GM21515 (cell line): ENCODE results near the gene CTNNA1.
"Not testable (repeated sequence)": the region's sequence is repeated elsewhere in the genome, so short reads cannot be mapped to it uniquely, and the experiment has no call there.

Experiments
- ATAC-seq: cut with Tn5 transposase; IDR thresholded peaks from one replicate; pipeline ENCODE4 v1.9.1; 2021; ENCODE audit not compliant: unreplicated experiment

CTNNA1 gene

DNA sequence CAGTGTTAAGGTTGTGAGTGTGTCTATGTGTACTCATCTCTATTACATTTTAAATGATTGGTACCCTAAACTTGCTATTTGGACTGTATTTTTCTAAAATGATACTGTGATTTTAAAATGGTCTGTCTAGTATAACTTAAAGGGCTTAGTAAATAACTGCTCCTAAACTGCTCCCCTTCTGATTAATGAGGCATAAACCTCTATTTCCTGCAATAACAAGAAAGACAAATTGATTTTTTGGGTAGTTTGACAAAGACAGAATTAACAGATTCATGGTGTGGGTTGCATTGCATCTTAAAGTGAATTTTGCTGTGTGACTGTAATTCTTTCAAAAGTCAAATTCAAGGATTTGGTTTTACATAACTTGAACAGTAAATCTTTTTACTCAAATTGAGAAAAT is 130.0 kb downstream of the CTNNA1 start:
- no peak for ATAC-seq

DNA sequence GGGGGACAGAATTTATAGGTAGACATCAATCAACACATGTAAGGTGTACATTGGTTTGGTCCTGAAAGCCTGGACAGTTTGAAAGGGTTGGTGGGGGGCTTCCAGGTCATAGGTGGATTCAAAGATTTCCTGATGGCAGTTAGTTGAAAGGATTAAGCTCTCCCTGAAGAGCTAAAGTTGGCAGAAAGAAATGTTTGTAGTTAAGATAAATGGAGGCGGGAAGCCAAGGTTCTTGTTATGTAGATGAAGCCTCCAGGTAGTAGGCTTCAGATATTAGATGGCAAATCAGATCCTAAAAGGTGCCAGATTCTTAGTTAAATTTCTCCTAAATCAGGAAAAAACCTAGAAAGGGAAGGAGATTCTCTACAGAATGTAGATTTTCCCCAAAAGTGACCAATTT is 130.9 kb downstream of the CTNNA1 start:
- no peak for ATAC-seq

DNA sequence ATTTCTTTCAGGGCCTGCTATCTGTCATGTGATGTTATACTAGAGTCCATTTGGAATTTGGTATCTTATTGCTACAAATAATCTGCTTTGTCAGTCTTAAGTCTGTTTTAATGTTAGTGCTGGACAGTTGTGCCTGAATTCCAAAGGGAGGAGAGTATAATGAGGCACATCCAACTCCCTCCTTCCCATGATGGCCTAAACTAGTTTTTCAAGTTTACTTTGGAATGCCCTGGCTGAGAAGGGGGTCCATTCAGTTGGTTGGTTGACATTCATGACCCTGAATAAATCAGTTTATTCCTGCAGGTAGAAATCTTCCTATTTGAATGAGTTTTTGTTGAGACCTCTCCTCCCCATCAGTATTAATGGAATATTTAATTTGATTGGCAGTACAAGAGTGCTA is 131.3 kb downstream of the CTNNA1 start:
- ATAC-seq: no peak

DNA sequence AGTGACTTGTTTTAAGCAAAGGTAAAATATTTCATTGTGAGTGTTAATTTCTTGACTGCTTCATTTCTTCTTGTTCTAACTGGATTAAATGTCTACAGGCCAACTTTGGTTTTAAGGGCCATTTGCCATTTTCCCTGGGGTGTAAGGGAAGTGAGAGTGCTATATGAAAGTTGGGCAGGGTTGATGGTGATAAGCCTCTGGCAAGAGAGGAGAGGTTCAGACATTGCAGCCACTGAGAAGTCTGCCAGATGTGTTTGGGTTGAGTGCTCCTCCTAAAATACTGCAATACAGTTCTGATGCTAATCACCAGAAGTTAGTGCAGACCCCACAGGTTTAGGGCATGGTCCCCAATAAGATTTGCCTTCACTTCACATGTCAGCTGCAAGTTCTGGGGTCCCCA is 136.8 kb downstream of the CTNNA1 start:
- no peak for ATAC-seq

DNA sequence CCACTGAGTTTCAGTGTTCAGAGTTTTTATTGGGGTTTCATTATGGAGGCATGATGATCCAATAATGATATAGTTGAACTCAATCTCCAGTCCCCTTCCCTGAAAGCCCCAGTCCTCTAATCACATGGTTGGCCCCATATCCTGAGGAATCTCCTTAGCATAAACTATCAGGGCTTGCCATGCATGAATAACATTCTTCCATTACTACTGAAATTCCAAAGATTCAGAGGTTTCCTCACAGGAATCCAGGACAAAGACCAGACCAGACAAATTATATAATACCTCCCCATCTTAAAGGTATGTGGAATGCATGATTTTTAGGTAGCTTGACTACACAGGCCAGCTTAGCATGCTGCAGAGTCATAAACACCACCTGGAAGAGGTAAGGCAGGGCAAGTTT is 137.4 kb downstream of the CTNNA1 start:
- ATAC-seq: no peak

DNA sequence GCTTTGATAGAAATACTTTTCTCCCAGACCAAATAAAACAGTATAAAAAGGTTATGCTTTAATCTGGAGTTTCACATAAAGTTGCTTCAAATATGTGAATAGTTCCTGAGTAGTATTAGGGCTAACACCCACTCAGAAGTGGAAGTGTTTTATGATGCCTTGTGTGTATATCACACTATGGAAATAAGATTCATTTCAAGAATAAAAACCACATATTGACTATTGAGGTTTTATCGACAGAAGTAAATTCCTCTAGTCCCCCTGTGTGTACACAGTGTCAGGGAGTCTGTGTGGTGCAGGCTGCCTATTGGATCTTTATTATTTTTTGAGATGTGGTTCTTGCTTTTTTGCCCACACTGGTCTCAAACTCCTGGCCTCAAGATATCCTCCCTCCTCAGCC is 142.7 kb downstream of the CTNNA1 start:
- no peak for ATAC-seq

DNA sequence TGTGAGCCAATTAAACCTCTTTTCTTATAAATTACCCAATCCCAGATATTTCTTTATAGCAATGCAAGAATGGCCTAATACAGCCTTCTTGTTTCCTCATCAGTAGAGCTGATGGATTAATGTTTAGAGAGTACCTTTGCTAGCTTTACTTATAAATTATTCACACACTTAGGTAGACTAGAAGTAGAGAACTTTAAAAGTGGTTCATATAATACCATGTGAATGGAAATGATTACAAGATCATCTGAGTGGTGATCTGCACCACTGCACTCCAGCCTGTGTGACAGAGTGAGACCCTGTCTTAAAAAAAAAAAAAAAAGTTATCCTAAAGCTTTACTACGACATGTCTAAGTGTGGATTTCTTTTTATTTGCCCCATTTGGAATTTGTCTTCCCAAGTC is 145.1 kb downstream of the CTNNA1 start:
- ATAC-seq: no peak

DNA sequence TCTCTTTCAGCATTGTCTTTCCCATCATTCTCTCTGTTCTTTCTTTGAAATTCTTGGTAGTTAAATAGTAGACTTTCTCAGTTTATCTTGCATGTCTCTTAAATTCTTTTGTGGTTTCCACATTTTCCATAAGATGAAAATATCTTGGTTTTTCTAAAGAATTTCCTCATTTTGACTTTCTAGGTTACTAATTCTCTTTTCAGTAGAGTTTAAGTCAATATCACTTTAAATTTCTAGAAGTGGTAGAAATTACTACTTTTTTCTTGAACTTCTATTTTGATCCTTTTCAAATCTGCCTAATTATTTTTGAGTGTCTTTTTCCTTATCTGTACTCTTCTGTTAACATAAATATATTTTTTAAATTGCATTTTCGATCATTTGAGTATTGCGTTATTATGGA is 145.5 kb downstream of the CTNNA1 start:
- ATAC-seq: no peak

DNA sequence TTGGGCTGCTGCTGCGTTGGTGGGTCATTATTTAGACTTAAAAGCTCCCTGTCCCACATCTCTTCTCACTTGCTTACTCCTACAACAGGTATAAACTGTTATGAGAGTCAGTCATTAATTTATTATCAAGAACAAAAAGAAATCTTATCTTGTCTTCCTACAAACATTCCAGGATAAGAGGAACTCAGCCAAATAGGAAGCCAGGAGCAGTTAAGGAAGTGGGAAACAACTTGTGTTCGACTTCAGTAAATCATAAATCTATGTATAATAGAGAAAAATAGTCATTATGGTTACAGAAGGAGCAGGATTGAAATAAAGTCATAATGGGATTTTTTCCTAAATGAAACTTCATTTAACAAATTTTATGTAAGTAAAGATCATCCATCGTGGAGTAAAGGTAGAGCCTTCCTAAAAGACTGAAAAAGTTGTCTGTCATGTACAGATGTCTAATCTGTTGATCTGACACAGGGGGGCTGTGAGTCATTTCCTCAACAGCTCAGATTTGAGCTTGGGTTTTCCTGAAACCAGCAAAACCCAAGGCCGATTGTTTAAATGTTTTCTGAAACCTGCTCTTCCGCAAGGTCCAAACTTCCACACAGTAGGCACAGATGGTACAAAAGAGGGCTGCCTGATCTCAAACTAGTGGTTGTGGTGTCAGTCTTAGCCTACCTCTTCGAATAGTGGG is 147.2 kb downstream of the CTNNA1 start:
- no peak for ATAC-seq

DNA sequence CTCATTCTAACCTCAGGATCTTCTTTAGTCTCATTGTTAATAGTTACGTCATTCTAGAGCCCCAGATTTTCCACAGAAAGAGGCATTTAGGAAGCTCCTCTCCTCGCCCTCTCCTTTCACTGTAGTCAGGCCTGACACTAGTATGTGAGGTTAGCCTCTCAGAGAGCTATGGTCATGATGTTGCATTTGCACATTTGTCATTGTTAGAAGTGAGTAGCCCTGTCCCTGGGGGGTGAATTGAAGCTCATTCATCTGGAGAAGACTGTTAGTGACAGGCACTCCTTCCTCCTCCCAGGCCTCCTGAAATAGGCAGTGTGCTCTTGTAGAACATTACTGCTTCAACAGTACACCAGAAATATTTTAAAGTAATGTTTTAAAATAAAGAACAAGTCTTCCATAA is 148.5 kb downstream of the CTNNA1 start:
- ATAC-seq: no peak

DNA sequence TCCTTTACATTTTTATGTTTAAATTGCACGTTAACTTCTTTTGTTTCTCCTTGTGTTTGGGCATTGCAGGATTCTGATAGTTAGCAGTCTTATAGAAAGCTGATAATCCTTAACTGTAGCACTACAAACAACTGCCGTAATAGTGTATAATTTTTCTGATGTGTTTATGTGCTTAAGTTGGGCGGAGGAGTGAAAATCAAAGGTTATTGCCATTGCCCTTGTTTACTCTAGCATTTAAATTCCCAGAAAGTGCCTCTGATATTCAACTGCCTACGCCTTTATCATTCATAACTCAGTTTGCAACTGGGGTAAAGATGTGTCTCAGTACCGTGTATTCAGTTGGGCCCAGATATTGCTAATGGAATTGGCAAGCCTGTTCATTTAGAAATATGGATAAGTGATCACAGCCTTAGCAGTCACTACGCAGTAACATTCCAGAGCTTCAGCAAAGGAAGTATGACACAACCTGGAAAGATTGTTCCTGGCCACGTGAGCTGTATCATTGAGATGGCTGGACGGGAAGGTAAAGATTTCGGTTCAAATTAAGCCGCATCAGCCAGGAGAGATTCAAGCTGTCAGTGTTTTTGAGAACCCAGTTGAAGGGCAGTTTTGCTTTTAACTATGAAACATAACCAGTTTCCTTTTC is 150.0 kb downstream of the CTNNA1 start:
- no peak for ATAC-seq

DNA sequence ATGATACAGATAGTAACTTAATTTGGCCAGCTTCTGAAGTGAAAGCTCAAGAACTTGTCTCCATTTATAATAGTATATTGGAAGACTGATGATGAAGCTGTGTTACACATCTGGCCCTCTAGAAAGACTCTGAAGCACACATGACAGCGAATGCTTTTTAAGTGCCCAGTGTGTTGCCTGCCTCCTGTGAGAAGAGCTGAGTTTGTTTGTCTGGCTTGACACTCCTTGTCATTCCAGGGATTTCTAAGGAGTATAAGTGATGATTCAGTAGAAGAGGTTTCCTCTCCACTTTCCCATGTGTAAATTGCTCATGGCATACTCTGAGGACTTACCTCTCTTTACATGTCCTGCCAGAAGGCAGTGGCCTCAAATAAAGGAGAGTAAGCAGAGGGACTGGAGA is 152.3 kb downstream of the CTNNA1 start:
- ATAC-seq: no peak

DNA sequence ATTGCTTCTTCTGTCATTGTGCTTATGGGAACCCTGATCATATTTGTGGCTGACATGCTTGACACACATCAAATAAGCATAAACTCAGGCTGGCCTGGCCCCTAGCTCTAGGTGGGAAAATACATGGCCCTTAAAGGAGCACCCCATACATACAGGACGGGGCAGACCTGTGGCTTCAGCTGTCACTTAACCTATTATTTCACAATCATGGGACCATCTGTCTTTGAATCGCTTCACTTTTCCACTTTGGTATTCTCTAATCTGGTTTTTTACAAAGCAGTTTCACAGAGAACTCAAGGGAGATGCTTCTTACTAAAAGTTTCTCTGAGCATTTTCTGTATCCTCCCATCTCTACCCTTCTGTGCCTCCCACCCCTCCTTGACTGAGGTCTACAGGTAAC is 156.5 kb downstream of the CTNNA1 start:
- ATAC-seq: no peak

DNA sequence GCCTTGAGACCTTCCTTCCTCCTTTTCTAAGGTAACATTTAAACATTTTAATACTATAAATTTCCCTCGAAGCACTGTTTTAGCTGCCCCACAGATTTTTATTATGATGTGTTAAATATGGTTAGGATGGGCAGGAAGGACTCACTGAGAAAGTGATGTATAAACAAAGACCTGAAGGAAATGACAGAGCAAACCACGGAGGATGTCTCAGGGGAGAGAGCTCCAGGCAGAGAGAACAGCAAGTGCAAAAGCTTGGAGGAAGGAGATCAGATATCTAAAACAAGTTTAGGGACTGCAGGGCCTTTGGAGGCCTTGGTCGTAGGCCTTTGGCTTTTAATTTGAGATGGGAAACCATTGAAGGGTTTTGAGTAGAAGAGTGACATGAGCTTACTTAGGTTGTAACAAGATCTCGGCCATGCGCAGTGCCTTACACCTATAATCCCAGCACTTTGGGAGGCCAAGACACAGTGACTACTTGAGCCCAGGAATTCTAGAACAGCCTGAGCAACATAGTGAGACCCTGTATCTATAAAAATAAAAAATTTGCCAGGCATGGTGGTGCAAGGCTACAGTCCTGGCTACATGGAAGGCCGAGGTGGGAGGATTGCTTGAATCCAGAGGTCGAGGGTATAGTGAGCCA is 157.4 kb downstream of the CTNNA1 start:
- no peak for ATAC-seq

DNA sequence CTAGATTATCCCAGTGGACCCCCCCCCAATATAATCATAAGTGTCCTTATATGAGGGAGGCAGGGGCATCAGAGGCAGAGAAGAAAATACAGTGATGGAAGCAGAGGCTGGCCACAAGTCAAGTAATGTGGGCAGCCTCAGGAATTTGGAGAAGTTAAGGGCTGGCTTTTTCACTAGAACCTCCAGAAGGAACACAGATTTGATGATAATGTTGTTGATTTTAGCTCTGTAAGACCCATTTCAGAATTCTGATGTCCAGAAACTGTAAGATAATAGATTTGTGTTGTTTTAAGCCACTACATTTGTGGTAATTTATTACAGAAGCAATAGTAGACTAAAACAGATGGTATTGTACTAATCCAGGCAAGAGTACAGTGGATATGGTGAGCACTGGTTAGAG is 158.2 kb downstream of the CTNNA1 start:
- ATAC-seq: no peak

DNA sequence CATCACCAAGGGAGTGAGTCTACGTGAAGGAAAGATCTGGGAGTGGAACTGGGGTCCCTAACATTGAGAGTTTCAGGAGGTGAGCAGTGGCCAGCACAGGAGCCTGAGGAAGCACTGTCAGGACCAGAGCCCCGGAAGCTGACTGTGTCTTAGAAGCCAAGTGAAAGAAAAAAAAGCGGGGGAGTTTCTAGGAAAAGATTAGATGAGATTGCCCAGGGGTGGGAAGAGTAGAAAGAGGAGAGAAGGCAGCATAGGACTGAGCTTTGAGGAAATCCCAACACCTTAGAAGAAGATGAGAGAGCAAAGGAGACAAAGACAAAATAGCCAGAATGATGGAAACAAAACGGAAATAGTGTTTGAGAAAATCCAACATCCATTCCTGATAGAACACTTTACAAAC is 158.9 kb downstream of the CTNNA1 start:
- no peak for ATAC-seq

DNA sequence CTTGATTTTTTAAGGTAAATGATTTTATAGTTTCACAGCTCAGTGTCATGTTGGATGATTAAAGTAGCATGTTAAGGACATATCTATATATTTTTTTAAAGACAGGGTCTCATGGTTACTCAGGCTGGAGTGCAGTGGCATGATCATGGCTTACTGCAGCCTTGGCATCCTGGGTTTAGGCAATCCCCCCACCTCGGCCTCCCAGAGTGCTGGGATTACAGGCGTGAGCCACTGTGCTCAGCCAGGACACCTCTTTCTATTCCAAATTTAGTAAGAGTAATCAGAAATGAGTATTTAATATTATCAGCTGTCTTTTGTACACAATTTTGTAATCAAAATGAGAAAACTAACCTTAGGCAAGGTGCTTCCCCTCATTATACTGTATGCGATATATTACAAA is 160.5 kb downstream of the CTNNA1 start:
- no peak for ATAC-seq

DNA sequence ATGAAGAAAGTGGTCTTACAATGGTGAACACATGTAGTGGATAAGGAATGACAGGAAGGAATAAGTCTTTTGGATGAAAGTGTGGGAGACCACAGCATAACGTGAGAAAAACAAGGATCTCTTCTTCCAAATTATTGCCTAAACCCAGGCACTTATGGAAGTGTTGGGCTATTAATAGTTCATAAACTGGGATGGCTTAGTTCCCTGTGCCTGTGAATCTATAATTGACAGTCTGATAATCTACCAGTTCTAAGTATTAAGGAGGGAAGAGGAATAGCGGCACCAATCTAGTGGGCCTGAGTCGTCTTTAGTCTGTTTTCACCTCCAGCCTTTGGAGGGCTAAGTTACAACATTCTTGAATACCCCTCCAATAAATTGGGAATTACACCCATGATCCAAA is 161.1 kb downstream of the CTNNA1 start:
- ATAC-seq: no peak

DNA sequence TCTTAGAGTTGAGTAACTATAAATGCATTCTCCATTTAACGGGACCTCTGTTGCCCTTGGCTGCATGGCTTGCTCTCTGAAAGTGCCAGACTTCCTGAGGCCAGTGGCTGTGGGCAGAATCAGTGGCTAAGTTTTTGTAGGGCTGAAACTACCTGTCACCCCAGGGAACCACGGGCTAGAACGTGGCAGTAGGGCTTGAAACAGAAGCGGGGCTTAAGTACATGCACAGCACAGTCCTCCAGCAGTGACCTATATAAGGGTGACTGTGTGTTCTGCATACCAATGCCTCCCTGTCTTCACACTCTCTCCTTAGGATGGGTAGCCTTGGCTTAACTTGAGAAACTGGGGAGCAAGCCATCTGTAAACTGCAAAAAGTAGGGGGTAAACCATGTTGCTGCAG is 165.5 kb downstream of the CTNNA1 start:
- no peak for ATAC-seq

DNA sequence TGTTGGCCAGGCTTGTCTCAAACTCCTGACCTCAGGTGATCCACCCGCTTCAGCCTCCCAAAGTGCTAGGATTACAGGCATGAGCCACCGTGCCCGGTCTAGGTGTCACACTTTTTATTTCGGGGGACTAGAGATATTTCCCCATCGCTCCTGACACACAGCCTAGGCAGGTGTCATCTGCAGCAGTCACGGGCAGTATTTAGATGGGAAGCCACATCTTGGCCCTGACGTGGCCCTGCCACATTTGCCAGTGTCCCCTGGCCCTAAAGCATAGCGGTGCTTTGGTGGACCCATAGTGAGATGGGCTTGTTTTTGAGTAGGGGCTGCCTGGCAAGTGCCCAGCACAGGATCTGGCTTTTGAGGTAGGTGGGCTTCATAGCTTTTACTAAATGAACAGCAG is 167.0 kb downstream of the CTNNA1 start:
- no peak for ATAC-seq

DNA sequence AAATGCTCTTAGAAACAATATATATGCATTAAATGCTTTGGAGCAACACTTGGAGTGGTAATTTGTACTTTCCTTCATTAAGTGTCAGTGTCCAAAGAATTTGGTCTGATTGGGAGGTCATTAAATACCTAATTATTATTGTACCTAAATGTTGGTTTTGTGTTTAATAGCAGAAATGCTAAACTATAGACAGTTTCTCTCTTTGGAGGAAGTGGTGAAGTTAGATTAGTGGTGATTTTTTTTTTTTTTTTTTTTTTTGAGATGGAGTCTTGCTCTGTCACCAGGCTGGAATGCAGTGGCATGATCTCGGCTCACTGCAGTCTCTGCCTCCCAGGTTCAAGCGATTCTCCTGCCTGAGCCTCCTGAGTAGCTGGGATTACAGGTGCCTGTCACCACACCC is 168.1 kb downstream of the CTNNA1 start:
- ATAC-seq: not testable (repeated sequence)

DNA sequence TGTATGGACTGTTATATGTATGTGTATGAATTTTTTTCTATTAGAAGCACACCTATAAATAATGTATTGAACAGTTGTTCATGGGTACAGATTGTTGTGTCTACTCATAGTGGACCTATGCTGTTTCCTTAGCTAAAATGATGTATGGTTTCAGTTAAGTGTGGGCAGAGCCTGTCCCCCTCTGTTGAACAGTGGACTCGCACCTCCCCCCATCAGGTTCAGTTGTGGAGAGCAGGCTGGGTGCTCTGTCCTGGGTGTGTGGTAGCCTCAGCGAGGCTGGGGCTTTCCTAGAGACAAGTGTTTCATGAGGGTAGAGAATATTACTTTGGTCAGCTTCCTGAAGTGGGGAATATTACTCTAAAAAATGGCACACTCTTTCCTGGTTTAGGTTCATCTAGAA is 169.3 kb downstream of the CTNNA1 start:
- no peak for ATAC-seq
